ENCODE data around the gene CILP2. TPM values are rescaled to one million over a fixed set of nuclear protein-coding genes. Genes with fewer than 3 reads are reported as not detected.
A peak's percentile ranks its signal among the peaks of the same experiment; 100 is the strongest.

The CILP2 gene
- total RNA-seq, 1 donor from 2014 or later, result 1.0 TPM

DNA sequence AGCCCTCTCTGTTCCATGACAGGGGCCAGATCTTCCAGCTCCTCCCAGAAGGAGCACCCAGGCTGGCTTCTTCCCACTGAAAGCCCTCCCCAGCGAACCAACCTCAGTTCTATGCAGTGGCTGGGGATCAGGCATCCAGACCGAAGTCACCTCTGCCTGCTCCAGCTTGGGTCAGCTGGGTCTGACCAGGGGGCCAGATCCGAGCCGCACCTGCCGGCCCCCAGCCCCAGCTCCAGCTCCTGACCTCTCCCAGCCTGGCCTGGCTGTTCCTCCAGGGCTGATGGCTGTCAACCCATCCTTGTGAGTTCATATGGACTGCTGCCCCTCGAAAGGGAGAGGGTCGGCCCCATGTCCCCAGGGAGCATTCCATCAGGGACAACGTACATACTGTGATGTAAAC lies 30.7 kb upstream of the CILP2 start:
- no peak for DNase-seq (ENCODE audit: low spot score)
- Histone ChIP-seq H3K4me1 (no peaks in the 10 kb centered on the region), H3F3A (ENCODE audit: low read depth) (peaks cover 10% of the 10 kb centered on the region), H3K36me3 (no peaks in the 10 kb centered on the region), H4K20me1 (ENCODE audit: low read depth) (peaks cover 2% of the 10 kb centered on the region), H3K79me2 (ENCODE audit: low read depth) (no peaks in the 10 kb centered on the region), H3K9me3 (ENCODE audit: low read depth) (no peaks in the 10 kb centered on the region), H2AFZ (replicated peaks) (no peak overlapping the region), H3K9ac (no peak overlapping the region), H3K4me3 (no peak overlapping the region), H3K4me2 (no peak overlapping the region), H3K27me3 (no peaks in the 10 kb centered on the region), H3K27ac (no peak overlapping the region)
- Mint-ChIP-seq H3K27ac (no peak overlapping the region), H3K9me3 (no peaks in the 10 kb centered on the region), H3K4me3 (no peak overlapping the region), H3K4me1 (peaks cover 2% of the 10 kb centered on the region), H3K27me3 (ENCODE audit: insufficient read depth, low read depth) (peaks cover 2% of the 10 kb centered on the region), H3K36me3 (peaks cover 25% of the 10 kb centered on the region)
- TF ChIP-seq EZH2 (IDR thresholded peaks at IDR 0.05) (no peak), EZH2phosphoT487 (IDR thresholded peaks at IDR 0.05) (no peak)
- TF ChIP-seq, protein P1, sequence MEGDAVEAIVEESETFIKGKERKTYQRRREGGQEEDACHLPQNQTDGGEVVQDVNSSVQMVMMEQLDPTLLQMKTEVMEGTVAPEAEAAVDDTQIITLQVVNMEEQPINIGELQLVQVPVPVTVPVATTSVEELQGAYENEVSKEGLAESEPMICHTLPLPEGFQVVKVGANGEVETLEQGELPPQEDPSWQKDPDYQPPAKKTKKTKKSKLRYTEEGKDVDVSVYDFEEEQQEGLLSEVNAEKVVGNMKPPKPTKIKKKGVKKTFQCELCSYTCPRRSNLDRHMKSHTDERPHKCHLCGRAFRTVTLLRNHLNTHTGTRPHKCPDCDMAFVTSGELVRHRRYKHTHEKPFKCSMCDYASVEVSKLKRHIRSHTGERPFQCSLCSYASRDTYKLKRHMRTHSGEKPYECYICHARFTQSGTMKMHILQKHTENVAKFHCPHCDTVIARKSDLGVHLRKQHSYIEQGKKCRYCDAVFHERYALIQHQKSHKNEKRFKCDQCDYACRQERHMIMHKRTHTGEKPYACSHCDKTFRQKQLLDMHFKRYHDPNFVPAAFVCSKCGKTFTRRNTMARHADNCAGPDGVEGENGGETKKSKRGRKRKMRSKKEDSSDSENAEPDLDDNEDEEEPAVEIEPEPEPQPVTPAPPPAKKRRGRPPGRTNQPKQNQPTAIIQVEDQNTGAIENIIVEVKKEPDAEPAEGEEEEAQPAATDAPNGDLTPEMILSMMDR (IDR thresholded peaks at IDR 0.05), result no peak

DNA sequence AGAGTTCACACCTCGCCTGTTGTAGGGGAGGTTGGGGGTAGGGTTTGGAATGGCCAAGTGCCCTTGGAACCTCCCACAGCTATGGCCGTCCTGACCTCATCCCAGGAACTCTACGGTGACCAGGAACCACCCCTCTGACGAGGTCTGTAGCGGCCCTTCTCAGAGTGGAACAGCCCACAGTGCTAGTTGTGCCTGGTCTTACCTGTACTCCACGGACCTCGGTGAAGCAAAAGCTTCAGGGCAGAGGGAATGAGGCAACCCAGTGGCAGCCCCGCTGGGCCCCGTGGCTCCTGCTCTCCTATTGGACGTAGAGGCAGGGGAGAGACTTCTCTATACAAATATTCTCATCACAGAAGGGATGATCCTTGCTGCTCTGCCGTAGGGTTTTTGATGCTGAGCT lies 29.8 kb upstream of the CILP2 start:
- Histone ChIP-seq H3K4me1 (no peaks in the 10 kb centered on the region), H3K4me3 (no peak overlapping the region), H4K20me1 (ENCODE audit: low read depth) (peaks cover 2% of the 10 kb centered on the region), H3K27ac (no peak overlapping the region), H3K79me2 (ENCODE audit: low read depth) (no peaks in the 10 kb centered on the region), H3K36me3 (no peaks in the 10 kb centered on the region), H3F3A (ENCODE audit: low read depth) (peaks cover 10% of the 10 kb centered on the region), H3K27me3 (no peaks in the 10 kb centered on the region), H3K4me2 (no peak overlapping the region), H2AFZ (replicated peaks) (no peak overlapping the region), H3K9me3 (ENCODE audit: low read depth) (no peaks in the 10 kb centered on the region), H3K9ac (no peak overlapping the region)
- DNase-seq (ENCODE audit: low spot score), result no peak
- H3K4me1 Mint-ChIP-seq, result peaks cover 2% of the 10 kb centered on the region
- H3K27ac Mint-ChIP-seq, result no peak overlapping the region
- TF ChIP-seq EZH2 (IDR thresholded peaks at IDR 0.05) (no peak), EZH2phosphoT487 (IDR thresholded peaks at IDR 0.05) (no peak)
- TF ChIP-seq, protein P1 (IDR thresholded peaks at IDR 0.05), result no peak
- H3K4me3 Mint-ChIP-seq, result no peak overlapping the region
- H3K9me3 Mint-ChIP-seq, result no peaks in the 10 kb centered on the region
- H3K27me3 Mint-ChIP-seq (ENCODE audit: insufficient read depth, low read depth), result peaks cover 2% of the 10 kb centered on the region
- H3K36me3 Mint-ChIP-seq, result peaks cover 19% of the 10 kb centered on the region

DNA sequence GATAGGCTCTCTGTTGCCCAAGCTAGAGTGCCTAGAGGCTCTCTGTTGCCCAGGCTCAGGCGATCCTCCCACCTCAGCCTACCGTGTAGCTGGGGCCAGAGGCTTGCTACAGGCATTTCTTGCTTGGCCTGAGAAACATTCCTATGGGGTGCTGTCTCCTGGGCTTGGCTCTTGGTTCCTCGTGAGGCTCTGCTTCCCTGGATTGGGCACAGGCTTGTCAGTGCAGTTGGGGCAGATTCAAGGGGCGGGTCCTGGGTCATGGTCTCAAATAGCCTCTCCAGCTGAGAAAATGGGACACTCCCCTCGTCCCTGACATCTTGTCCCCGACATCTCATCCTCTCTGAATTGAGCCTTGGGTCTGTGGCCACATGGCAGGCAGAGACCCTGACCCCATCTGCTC lies 27.6 kb upstream of the CILP2 start:
- no peaks in the 10 kb centered on the region for H3K9me3 ChIP-seq (ENCODE audit: low read depth)
- H3K4me2 ChIP-seq, result no peak overlapping the region
- DNase-seq (ENCODE audit: low spot score), result no peak
- Mint-ChIP-seq H3K36me3 (peaks cover 9% of the 10 kb centered on the region), H3K9me3 (no peaks in the 10 kb centered on the region), H3K4me3 (no peak overlapping the region), H3K4me1 (peaks cover 2% of the 10 kb centered on the region), H3K27ac (peak overlapping the region; percentile 26), H3K27me3 (ENCODE audit: insufficient read depth, low read depth) (no peaks in the 10 kb centered on the region)
- H4K20me1 ChIP-seq (ENCODE audit: low read depth), result no peaks in the 10 kb centered on the region
- H3K27me3 ChIP-seq, result no peaks in the 10 kb centered on the region
- no peak overlapping the region for H3K9ac ChIP-seq
- no peak overlapping the region for H3K4me3 ChIP-seq
- peaks cover 10% of the 10 kb centered on the region for H3F3A ChIP-seq (ENCODE audit: low read depth)
- no peak overlapping the region for H2AFZ ChIP-seq (replicated peaks)
- no peaks in the 10 kb centered on the region for H3K36me3 ChIP-seq
- TF ChIP-seq EZH2phosphoT487 (IDR thresholded peaks at IDR 0.05) (no peak), EZH2 (IDR thresholded peaks at IDR 0.05) (no peak)
- TF ChIP-seq, protein P1 (IDR thresholded peaks at IDR 0.05), result no peak
- H3K4me1 ChIP-seq, result no peaks in the 10 kb centered on the region
- H3K79me2 ChIP-seq (ENCODE audit: low read depth), result no peaks in the 10 kb centered on the region
- H3K27ac ChIP-seq, result no peak overlapping the region

Data from neural progenitor cell (in vitro differentiated cells).